ENCODE measurements around the gene TRIM72.
"Not testable (repeated sequence)": the region's sequence is repeated elsewhere in the genome, so short reads cannot be mapped to it uniquely, and the experiment has no call there.

Gene TRIM72

DNA sequence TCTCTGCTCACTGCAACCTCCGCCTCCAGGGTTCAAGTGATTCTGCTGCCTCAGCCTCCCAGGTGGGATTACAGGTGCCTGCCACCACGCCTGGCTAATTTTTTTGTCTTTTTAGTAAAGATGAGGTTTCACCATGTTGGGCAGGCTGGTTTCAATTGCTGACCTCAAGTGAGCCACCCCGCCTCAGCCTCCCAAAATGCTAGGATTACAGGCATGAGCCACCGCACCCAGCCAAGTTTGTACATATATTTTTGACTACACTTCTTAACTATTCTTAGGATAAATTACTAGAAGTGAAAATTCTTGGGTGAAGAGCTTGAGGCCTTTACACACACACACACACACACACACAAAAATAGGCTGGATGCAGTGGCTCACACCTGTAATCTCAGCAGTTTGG is 44.4 kb downstream of the TRIM72 start:
- no peak for DNase-seq

DNA sequence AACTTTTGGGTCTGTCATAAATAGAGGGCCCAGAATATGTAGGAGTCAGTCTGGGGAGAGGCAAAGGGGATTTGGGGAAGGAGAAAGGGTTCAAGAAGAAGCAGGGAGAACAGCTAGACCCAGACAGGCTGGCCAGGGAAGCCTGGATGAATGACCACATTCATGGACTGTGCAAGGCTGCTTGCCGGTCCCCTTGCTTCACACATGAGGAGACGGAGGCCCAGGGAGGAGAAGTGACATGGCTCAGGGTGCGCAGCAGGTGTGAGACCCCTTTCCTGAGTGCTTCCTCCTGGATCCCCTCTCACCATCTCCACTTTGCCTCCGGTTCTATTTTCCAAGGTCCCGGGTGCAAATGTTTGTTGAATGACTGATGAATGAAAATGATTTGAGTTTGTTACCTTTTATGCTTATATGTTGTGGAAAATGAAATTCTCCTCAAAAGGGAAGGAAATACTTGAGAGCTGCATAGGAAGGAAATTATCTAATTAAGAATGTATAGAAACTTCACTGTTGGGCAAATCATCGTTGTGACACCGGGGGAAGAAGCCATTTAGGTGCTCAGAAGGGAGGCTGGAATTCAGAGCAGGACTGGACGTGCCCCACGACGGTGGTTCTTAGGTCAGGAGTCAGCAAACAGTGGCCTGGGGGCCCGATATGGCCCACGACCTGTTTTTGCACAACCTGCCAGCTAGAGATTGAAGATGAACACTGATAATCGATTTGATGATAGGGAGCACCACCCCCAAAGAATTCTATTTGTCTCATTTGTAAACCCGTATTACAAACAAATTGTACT is 46.4 kb downstream of the TRIM72 start:
- no peak for DNase-seq

DNA sequence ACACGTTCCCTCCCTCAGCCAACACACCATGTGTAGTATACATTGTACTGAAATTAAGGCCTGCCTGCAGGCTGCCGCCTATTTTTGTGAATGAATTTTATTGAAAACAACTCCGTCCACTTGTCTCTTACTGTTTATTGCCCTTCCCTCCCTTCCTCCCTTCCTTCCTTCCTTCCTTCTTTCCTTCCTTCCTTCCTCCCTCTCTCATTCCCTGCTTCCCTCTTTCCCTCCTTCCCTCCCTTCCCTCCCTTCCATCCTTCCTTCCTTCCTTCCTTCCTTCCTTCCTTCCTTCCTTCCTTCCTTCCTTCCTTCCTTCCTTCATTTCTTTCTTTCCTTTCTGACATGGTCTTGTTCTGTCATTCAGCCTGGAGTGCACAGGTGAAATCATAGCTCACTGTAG is 48.2 kb downstream of the TRIM72 start:
- DNase-seq = no peak

DNA sequence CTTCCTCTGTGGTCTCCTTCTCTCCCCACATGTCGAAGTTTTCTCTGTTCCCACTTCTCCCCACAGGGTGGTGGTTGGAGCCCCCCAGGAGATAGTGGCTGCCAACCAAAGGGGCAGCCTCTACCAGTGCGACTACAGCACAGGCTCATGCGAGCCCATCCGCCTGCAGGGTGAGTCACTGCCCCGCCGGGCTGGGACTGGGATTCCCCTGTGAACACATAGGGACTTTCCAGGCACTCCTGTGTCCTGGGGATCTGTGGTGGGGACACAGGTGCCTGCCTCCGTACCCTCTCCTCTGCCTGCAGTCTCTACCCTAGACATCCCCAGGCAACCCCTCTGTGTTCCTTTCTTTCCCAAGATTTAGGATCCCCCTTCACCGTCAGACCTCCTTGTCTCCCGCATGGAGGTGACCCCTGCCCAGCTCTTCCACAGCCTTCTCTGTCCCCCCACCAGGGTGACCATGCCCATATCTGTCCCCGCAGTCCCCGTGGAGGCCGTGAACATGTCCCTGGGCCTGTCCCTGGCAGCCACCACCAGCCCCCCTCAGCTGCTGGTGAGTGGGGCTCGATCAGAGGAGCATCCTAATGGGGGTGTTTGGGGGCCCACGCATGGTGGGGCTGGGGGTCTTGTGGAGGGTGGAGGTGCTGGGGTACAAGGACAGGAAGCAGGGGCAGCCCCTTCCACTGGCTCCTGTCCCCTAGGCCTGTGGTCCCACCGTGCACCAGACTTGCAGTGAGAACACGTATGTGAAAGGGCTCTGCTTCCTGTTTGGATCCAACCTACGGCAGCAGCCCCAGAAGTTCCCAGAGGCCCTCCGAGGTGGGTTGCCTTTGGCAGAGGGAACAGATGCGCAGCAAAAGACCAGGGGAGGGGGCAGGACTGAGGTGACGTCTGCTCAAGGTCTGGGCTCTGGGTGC is 51.7 kb downstream of the TRIM72 start:
- DNase-seq = no peak

DNA sequence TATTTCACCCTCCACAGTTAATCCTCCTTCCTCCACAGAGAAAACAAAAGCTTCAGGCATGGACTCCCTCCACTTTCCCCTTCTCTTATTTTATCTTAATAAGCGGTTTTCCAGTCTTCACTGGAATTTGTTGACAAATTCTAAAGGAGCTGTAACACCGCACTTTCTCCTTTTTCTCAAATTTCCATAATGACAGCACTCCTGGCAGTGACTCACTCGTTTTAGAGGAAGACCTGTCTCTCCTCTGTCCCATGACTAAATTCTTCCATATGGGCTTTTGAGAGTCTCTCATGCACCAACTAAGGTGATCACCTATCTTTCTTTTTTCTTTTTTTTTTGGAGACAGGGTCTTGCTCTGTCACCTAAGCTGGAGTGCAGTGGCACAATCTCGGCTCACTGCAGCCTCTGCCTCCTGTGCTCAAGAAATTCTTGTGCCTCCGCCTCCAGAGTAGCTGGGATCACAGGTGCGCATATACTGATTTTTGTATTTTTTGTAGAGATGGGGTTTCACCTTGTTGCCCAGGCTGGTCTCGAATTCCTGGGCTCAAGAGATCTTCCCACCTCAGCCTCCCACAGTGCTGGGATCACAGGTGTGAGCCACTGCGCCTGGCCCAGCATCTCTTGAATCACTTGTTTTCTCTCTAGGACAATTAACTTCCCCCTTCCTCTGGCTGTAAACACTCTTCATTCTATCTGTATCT is 53.6 kb downstream of the TRIM72 start:
- no peak for DNase-seq

DNA sequence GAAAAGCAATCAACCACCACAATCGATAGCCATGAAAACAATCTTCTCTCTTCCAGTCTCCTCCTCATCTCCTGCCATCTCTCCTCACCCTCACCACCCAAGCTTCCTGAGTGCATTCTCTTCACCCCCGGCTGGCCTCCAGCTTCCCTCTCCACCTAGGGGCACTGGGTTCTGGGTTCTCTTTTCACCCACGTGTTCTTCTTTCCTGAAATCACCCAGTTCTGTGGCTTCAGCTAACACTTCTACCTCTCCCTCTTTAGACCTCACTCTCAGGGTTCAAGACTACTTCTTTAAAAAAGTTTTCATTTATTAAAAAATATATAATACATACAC is 54.1 kb downstream of the TRIM72 start:
- no peak for DNase-seq

DNA sequence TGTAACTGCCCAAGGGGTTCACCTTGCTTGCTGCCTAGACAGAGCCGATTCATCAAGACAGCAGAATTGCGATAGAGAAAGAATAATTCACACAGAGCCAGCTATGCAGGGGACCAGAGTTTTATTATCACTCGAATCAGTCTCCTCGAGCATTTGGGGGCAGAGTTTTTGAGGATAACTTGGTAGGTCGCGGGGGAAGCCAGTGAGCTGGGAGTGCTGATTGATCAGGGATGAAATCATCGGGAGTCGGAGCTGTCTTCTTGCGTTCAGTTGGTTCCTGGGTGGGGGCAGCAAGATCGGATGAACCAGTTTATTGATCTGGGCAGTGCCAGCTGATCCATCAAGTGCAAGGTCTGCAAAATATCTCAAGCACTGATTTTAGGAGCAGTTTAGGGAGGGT is 55.0 kb downstream of the TRIM72 start:
- no peak for DNase-seq

DNA sequence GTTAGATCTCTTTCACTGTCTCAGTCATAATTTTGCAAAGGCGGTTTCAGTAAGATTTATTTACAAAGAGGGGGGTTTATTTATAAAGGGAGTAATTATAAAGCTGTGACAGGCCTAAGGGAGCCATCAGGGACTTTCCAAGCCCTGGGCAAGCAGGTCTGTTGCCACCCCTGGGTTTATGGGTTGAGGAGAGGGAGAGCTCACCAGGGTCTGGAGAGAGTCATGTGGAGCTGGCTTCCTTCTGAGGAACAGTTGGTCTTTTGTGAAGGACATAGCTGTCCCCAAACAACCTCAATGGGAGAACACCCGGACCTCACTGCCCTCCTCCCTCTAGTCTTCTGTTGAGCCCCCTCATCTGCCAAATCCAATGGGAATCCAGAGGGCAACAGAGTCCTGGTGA is 55.6 kb downstream of the TRIM72 start:
- no peak for DNase-seq

DNA sequence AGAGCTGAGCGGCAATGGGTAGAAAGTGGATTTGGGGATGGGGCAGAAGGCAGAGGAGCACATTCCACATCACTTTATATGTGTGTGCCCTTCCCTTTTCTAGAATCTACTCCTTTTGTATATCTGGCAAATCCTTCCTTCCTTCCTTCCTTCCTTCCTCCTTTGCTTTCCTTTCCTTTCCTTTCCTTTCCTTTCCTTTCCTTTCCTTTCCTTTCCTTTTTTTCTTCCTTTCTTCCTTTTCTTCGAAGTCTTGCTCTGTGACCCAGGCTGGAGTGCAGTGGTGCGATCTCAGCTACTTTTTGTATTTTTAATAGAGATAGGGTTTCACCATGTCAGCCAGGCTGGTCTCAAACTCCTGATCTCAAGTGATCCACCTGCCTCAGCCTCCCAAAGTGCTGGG is 56.1 kb downstream of the TRIM72 start:
- not testable (repeated sequence) for DNase-seq

DNA sequence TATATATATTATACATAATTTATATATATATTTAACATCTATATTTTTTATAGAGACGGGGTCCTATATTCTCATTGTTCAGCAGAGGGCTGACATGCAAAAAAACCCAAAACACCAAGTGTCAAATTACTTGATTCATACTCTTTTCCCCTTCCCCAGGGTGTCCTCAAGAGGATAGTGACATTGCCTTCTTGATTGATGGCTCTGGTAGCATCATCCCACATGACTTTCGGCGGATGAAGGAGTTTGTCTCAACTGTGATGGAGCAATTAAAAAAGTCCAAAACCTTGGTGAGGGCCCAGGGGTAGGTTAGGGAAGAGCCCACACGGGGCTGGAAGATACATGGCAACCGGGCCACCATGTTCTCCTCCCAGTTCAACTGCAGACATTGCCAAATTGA is 56.9 kb downstream of the TRIM72 start:
- no peak for DNase-seq

DNA sequence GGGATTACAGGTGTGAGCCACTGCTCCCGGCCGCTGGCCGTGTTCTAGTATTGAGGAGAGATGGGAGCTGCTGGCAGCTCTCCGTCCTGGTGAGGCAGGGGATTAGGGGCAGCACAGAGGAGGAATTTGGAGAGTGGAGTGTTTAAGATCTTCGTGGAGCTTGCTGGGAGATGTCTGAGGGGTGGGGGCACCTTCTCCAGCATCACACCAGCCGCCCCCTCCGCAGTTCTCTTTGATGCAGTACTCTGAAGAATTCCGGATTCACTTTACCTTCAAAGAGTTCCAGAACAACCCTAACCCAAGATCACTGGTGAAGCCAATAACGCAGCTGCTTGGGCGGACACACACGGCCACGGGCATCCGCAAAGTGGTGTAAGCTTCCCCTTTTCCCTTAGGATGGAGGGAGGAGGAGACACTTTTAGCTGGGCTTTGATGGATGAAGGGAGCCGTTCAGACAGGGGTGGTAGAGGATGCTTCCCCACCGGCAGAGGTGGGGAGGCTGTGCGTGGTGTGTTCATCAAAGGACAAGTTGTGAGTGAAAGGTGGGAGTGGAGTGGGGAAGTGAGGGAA is 57.8 kb downstream of the TRIM72 start:
- no peak for DNase-seq

DNA sequence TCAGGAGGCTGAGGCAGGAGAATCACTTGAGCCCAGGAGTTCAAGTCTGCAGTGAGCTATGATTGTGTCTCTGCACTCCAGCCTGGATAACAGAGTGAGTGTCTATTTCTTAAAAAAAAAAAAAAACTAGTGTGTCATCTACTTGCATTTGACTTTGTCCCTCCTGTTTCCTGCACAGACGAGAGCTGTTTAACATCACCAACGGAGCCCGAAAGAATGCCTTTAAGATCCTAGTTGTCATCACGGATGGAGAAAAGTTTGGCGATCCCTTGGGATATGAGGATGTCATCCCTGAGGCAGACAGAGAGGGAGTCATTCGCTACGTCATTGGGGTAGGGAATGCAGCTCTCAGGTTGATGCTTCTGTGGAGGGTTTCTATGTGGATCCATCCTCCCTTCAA is 59.3 kb downstream of the TRIM72 start:
- DNase-seq = no peak

DNA sequence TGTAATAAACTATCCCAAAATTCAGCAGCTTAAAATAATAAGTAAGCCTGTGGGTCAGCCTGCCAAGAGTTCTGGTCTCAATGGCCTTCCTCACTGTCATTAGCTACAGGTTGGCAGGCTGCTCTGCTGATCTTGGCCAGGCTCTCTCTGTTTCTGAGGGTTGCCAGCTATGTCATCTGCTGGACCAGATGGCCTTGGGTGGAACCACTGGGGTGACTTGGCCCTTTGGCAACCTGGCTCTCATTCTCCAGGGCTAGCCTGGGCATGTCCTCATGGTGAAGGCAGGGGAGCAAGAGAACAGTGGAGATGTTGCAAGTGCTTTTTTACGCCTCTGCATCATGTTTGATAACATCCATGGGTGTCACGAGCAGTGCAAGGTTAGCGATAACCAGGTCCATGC is 59.8 kb downstream of the TRIM72 start:
- no peak for DNase-seq

DNA sequence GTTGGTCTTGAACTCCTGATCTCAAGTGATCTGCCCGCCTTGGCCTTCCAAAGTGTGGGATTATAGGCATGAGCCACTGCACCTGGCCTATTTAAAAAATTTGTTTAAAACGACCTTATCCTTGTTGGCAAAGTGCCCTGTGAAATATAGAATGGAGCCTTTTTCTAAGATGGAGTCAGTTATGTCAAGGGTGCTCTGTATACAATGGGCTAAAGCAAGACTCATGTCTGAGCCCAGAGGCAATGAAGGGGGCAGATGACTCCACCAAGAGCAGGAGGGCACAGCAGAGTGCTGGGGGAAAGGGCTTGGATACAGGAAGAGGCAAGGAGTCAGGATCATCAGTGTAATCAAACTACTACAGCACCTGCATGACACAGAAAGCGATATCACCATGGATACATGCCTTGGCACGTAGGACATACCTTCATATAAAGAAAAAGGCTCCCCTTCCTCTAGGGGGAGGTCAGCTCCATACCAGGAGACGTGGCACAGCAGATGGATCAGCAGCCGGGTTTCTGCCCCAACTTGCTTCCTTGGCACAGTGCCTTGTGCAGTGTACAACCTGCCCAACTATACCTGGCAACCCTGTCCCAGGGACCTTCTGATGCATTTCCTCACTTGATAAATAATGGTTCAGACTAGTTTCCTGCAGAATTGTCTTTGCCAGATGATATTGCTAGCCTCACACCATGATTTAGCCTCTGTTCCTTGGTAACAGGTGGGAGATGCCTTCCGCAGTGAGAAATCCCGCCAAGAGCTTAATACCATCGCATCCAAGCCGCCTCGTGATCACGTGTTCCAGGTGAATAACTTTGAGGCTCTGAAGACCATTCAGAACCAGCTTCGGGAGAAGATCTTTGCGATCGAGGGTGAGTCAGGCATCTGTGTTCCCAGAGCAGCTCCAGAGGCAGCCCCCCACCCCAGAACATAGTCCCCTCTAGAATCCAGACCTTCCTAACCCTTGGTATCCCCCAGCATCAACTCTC is 61.2 kb downstream of the TRIM72 start:
- no peak for DNase-seq

DNA sequence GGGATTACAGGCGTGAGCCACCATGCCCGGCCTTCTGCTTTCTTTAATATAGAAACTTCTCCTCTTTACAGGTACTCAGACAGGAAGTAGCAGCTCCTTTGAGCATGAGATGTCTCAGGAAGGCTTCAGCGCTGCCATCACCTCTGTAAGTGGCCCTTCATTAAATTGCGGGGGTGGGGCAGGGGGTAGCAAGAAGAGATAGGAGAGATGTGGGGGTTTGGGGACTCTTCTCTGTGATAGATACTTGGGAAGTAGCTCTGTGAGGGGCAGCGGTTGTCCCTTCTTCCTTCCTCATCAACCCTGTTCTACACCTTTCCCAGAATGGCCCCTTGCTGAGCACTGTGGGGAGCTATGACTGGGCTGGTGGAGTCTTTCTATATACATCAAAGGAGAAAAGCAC is 62.7 kb downstream of the TRIM72 start:
- no peak for DNase-seq

DNA sequence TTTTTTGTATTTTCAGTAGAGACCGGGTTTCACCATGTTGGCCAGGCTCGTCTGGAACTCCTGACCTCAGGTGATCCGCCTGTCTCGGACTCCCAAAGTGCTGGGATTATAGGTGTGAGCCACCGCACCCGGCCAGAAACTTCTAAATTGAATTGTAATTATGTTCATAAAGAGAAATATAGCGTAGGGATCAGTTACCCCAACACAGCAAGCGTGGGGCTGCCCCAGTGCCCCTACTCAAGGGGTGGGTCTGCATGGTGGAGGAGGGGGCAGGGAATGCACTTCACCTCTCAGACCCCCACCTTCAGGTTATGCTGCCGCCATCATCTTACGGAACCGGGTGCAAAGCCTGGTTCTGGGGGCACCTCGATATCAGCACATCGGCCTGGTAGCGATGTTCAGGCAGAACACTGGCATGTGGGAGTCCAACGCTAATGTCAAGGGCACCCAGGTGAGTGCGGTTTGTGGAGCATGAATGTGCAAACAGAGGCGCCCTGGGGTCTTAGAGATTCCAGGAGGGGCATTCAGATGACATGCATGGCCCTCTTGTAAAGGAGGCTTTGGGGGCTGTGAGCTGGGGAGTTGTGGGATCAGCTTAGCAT is 63.8 kb downstream of the TRIM72 start:
- DNase-seq = no peak

DNA sequence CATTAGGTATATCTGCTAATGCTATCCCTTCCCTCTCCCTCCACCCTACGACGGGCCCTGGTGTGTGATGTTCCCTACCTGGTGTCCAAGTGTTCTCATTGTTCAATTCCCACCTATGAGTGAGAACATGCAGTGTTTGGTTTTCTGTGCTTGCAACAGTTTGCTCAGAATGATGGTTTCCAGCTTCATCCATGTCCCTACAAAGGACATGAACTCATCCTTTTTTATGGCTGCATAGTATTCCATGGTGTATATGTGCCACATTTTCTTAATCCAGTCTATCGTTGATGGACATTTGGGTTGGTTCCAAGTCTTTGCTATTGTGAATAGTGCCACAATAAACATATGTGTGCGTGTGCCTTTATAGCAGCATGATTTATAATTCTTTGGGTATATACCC is 64.9 kb downstream of the TRIM72 start:
- not testable (repeated sequence) for DNase-seq

All from NCI-H82 (cell line).